Neural cell (in vitro differentiated cells): Measurements from ENCODE around the gene CNTNAP5.

Source experiments
- CTCF ChIP-seq: fragments of 450-650 bp; IDR thresholded peaks from 2 replicates; pipeline ENCODE4 v1.5.1; 2014; ENCODE audit warnings: antibody characterized with exemption, mild to moderate bottlenecking, moderate library complexity; ENCODE audit not compliant: poor library complexity, severe bottlenecking
- EP300 ChIP-seq: fragments of 450-650 bp; conservative IDR thresholded peaks from 2 replicates; pipeline ENCODE4 v1.6.1; 2014; ENCODE audit warnings: antibody characterized with exemption, mild to moderate bottlenecking, moderate library complexity; ENCODE audit not compliant: poor library complexity, severe bottlenecking
- EZH2 ChIP-seq: fragments of 200-600, 300-800 bp; shearing (Covaris generic), sonication (generic); IDR thresholded peaks from 2 replicates; pipeline ENCODE4 v1.6.1; 2014; ENCODE audit warnings: antibody characterized with exemption, low read length, borderline replicate concordance, mild to moderate bottlenecking; ENCODE audit not compliant: insufficient read depth, poor library complexity, severe bottlenecking
- MXI1 ChIP-seq: fragments of 450-650 bp; conservative IDR thresholded peaks from 2 replicates; pipeline ENCODE4 v1.6.1; 2014; ENCODE audit warnings: antibody characterized with exemption, mild to moderate bottlenecking; ENCODE audit not compliant: poor library complexity, severe bottlenecking
- POLR2AphosphoS5 ChIP-seq: IDR thresholded peaks from 2 replicates; pipeline ENCODE4 v1.6.1; 2012
- RAD21 ChIP-seq: fragments of 450-650 bp; conservative IDR thresholded peaks from 2 replicates; pipeline ENCODE4 v1.6.1; 2014; ENCODE audit warnings: antibody characterized with exemption, mild to moderate bottlenecking, moderate library complexity
- REST ChIP-seq: IDR thresholded peaks from 2 replicates; pipeline ENCODE4 v1.6.1; 2012; ENCODE audit warnings: borderline replicate concordance
- SMC3 ChIP-seq: fragments of 450-650 bp; conservative IDR thresholded peaks from 2 replicates; pipeline ENCODE4 v1.6.1; 2014; ENCODE audit warnings: antibody characterized with exemption, mild to moderate bottlenecking, moderate library complexity; ENCODE audit not compliant: poor library complexity
- TAF1 ChIP-seq: IDR thresholded peaks from 2 replicates; pipeline ENCODE4 v1.6.1; 2012; ENCODE audit warnings: low read depth

DNA sequence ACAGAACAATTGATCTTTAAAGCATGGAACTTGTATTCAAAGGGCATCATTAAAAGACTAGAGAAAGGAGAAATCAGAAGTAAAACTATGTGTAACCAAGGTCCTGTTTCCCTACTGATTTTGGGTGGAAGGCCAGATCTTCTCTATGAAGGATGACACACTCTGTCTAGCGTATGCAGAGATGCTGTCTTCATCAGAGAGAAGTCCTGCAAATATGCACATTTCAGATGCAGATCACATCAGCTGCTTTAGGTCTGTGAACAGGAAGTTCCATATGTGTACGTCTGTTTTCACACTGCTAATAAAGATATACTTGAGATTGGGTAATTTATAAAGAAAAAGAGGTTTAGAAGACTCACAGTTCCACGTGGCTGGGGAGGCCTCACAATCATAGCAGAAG, 857.3 kb downstream of the CNTNAP5 start:
- TF ChIP-seq CTCF (no peak), RAD21 (no peak), TAF1 (no peak), EZH2 (no peak), POLR2AphosphoS5 (no peak), REST (no peak), MXI1 (no peak), EP300 (no peak), SMC3 (no peak)
